Neutrophil (primary cell): Measurements from ENCODE around the gene RPL29.

Experiments used
- H3K27ac ChIP-seq: fragments of 200-600 bp; sonication (generic); 2 replicates; pipeline ENCODE4 v1.5.1; 2016; ENCODE audit warnings: mild to moderate bottlenecking, moderate library complexity
- H3K27me3 ChIP-seq: fragments of 200-600 bp; sonication (generic); 2 replicates; pipeline ENCODE4 v1.6.0; 2016; ENCODE audit warnings: mild to moderate bottlenecking
- H3K36me3 ChIP-seq: fragments of 200-600 bp; sonication (generic); 2 replicates; pipeline ENCODE4 v1.5.1; 2017
- H3K4me1 ChIP-seq, 2 experiments: fragments of 200-600 bp in 1 of 2; sonication (generic) in 1 of 2; 1 replicate in 1 of 2; 2 replicates in 1 of 2; pipeline versions ENCODE4 v1.5.1 to v1.6.1; 2013 to 2016; ENCODE audit warnings: low read depth in 1 of 2, low read length in 1 of 2, mild to moderate bottlenecking in 1 of 2, moderate library complexity in 1 of 2; ENCODE audit not compliant: control insufficient read depth in 1 of 2, insufficient read depth in 1 of 2
- H3K4me3 ChIP-seq, 2 experiments: fragments of 200-600 bp in 1 of 2; sonication (generic) in 1 of 2; 1 replicate in 1 of 2; 2 replicates in 1 of 2; pipeline ENCODE4 v1.5.1; 2013 to 2016; ENCODE audit warnings: low read depth in 1 of 2, low read length in 1 of 2, mild to moderate bottlenecking in 1 of 2, moderate library complexity in 1 of 2
- H3K9me3 ChIP-seq: fragments of 200-600 bp; sonication (generic); 2 replicates; pipeline ENCODE4 v1.5.1; 2016
- TF ChIP-seq, protein P1 (sequence below): fragments of 200-600 bp; sonication (generic); IDR thresholded peaks from 2 replicates; pipeline ENCODE4 v1.5.1; 2016; ENCODE audit warnings: antibody characterized with exemption

RPL29 gene

GRCh38 chr3:51962854-51963530 lies 32.7 kb downstream of the RPL29 start:
- H3K4me3 ChIP-seq = no peak overlapping the region
- TF ChIP-seq, protein P1, sequence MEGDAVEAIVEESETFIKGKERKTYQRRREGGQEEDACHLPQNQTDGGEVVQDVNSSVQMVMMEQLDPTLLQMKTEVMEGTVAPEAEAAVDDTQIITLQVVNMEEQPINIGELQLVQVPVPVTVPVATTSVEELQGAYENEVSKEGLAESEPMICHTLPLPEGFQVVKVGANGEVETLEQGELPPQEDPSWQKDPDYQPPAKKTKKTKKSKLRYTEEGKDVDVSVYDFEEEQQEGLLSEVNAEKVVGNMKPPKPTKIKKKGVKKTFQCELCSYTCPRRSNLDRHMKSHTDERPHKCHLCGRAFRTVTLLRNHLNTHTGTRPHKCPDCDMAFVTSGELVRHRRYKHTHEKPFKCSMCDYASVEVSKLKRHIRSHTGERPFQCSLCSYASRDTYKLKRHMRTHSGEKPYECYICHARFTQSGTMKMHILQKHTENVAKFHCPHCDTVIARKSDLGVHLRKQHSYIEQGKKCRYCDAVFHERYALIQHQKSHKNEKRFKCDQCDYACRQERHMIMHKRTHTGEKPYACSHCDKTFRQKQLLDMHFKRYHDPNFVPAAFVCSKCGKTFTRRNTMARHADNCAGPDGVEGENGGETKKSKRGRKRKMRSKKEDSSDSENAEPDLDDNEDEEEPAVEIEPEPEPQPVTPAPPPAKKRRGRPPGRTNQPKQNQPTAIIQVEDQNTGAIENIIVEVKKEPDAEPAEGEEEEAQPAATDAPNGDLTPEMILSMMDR = no peak
- no peaks in the 10 kb centered on the region for H3K36me3 ChIP-seq
- H3K27me3 ChIP-seq = peaks cover 99% of the 10 kb centered on the region
- H3K27ac ChIP-seq = no peak overlapping the region
- no peaks in the 10 kb centered on the region for H3K9me3 ChIP-seq
- H3K4me1 ChIP-seq = peaks cover 3 to 9% of the 10 kb centered on the region in 2 experiments

DNA sequence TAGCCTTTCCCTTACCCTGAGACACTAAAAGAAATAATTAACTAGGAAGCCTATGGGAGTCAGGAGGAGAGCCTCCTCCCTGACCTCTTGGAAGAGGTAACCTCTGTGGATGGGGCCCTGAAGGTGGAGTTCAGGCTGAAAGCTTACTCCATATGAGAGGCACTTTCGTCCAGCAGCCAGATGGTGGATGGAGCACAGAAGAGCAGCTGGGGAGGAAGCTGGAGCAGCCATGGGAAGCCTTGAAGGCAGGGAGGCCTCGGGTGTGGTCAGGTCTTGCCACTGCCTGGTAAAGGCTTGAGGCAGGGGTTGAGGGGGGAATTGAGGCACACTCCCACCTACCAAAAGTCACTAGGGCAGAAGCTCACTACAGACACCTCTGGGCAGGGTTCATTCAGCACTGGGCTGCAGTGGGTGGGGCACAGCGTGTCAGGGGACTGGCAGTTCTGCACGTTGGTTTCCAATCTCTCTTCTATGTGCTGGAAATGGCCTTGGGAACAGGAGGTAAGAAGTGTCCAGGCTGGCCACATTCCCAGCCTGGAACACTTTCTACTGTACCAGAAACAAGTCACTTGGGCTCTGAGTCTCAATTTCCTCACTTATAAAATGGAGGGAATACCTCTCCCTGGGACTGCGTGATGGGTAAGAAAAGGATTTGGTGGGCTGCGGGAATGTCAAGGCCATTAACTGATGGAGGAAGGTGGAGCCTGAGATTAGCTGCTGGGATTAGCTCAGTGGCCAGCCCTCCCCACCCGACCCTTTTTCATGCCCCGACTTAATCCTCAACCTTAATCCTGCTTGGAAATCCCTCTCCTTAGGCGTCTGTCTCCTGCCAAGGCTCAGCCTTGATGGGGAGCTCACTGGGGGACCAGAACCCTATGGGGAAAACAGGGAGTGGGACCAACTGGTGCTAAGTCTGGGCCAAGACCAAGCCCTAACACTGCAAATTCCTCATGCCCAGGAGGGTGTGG lies 33.8 kb downstream of the RPL29 start:
- H3K4me1 ChIP-seq = peaks cover 0 to under 1% of the 10 kb centered on the region in 2 experiments
- TF ChIP-seq, protein P1 = no peak
- H3K27ac ChIP-seq = no peak overlapping the region
- H3K27me3 ChIP-seq = peaks cover 99% of the 10 kb centered on the region
- no peak overlapping the region for H3K4me3 ChIP-seq
- no peaks in the 10 kb centered on the region for H3K9me3 ChIP-seq
- no peaks in the 10 kb centered on the region for H3K36me3 ChIP-seq

GRCh38 chr3:51961011-51961410 lies 34.7 kb downstream of the RPL29 start:
- Histone ChIP-seq H3K27me3 (peaks cover 99% of the 10 kb centered on the region), H3K9me3 (no peaks in the 10 kb centered on the region), H3K4me3 (no peak overlapping the region), H3K27ac (no peak overlapping the region), H3K4me1 (peaks cover 6 to 8% of the 10 kb centered on the region in 2 experiments), H3K36me3 (no peaks in the 10 kb centered on the region)
- TF ChIP-seq, protein P1 = no peak

- Histone ChIP-seq H3K27ac (no peak overlapping the region), H3K4me1 (peaks cover 12 to 13% of the 10 kb centered on the region in 2 experiments), H3K4me3 (no peak overlapping the region), H3K9me3 (no peaks in the 10 kb centered on the region), H3K27me3 (peaks cover 99% of the 10 kb centered on the region), H3K36me3 (no peaks in the 10 kb centered on the region)
- TF ChIP-seq, protein P1 = no peak
Measured at GRCh38 chr3:51960386-51960785, 35.3 kb downstream of the RPL29 start.

- Histone ChIP-seq H3K27ac (no peak overlapping the region), H3K27me3 (peaks cover 99% of the 10 kb centered on the region), H3K4me3 (no peak overlapping the region), H3K9me3 (no peaks in the 10 kb centered on the region), H3K4me1 (peaks cover 13 to 19% of the 10 kb centered on the region in 2 experiments), H3K36me3 (no peaks in the 10 kb centered on the region)
- TF ChIP-seq, protein P1 = no peak
Measured at GRCh38 chr3:51959651-51960050, 36.0 kb downstream of the RPL29 start.
